ENCODE measurements around the gene ABCF2.
A peak's percentile ranks its signal among the peaks of the same experiment; 100 is the strongest.

Gene ABCF2

DNA sequence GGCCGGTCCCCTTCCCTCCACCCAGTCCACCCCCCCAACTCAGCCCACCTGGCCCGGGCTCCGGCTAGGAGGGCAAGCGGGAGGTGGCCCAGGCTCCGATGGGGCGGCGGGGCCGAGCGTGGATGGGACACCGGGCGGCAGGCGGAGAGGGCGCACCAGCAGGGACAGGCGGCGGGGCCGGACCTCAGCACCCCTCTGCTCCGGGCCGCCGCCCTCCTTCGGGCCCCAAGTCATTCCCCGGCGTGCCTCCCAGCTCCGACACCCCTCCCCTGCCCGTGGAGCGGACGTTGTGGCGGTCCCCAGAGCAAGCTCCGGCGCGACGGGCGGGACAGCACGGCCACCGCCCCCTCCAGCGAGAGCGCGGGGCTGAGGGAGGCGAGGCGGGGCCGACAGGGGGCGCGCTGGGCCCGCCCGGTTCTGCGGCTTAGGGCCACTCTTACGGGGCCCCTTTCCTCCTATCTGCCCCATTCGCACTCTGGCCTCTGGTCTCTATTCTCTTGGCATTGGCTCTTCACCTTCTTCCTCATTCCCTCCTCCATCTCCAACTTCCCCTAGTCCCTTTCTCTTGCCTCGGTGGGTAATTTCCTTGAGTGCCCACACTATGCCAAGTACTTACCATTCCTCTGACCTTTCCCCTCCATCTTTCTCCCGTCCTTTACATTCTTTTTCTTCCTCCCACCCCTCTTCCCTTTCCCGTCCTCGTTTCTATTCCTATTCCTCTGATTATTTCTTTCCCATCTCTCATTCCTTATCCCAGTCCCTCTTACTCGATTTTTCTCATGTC, 58.8 kb downstream of the ABCF2 start:
- DNase-seq = peak; percentile 87

DNA sequence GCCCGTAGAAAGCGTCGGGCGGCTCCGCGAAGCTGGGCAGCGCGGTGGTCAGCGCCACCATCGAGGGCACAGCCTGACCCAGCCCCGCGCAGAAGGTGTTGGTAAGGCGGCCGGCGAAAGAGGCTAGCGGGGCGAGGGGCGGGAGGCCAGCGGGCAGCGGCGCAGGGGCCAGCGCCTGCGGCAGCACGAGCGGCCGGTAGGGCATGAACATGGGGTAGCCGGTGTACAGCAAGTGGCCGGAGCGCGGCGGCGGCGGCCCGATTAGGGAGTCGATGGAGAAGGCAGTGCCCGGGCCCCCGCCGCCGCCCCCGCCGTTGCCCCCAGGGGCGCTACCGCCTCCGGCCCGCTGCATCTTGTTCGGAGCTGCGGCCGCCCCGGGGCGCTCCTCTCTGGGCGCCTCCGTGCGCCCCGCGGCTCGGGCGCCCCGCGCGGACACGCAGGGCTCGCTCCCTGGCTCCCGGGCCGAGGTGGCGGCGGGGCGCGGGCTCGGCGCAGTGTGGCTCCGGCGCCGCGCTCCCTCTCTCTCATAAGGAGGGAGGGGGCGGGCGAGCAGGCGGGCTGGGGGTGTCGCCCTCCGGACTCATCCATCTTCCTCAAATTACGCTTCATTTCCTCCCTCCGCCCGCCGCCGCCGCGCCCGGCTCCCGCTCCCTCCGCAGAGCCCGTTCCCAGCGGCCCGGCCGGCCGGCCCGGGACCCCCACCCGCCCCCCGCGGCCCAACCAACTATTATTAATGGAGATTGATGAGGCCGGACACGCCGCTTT, 59.6 kb downstream of the ABCF2 start, which contains the start of gene GBX1:
Gene GBX1, minus strand, starts transcription at position 498 of the 765 bp plus-strand sequence. Its CDS starts 146 bp downstream, at position 352.
- DNase-seq = peak; percentile 56

DNA sequence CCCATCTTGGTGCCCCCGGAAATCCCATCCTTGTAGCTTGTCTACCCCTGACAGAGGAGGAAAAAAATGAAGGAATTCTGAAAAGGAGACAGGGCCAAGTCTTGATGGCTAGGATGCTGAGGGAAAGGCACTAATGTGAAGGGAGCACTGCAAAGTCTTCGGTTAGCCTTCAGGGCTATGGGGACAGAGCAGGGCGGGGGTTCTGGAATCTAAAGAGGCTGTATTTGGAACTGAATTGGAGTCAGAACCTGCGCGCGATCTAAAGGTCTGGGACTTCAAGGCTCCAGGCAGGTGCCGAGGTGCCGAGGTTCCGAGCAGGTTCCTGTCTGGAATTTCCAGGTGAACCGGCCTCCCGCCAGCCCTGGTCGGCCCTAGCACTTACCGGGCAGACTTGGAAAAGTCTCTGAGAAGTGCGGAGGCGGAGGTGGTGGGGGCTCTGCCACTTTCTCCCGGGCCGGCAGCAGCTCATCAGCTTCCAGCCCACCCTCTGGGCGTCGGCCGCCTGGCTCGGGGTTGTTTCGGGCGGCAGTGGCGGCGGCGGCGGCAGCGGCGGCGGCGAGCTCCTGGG, 60.3 kb downstream of the ABCF2 start:
- peak; percentile 54 for DNase-seq
